Mammary epithelial cell (primary cell): ENCODE data around the gene EIF2A.

Source experiments
- EZH2 ChIP-seq: IDR thresholded peaks from 2 replicates; pipeline ENCODE4 v1.6.1; 2012; ENCODE audit warnings: low read length, inconsistent platforms, borderline replicate concordance
- TF ChIP-seq, protein P1 (sequence below), 2 donors: IDR thresholded peaks in 1 of 2; conservative IDR thresholded peaks in 1 of 2; 2 replicates each; pipeline ENCODE4 v1.5.1; 2011 to 2012; ENCODE audit warnings: inconsistent platforms in 2 of 2, low read length in 2 of 2, mild to moderate bottlenecking in 2 of 2, control low read depth in 1 of 2, low read depth in 1 of 2; ENCODE audit not compliant: insufficient read depth in 1 of 2; ENCODE audit errors: extremely low read depth in 1 of 2

DNA sequence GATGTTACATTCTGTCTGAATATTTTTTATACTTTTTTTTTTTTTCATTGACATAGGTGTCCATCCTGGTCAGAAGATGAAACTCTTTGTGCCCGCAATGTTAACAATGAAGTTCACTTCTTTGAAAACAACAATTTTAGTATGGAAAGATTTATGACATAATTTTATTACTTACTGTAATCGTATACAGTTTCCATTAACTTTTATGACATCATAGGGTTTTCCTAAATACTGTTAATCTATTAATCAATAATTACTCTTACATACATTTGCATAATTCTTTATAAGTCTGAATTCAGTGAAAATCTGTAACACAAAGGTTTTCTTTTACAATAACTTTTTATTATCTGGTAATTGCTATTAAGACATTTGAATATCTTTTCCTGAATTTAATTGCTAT lies 17.7 kb downstream of the EIF2A start:
- TF ChIP-seq, protein P1, sequence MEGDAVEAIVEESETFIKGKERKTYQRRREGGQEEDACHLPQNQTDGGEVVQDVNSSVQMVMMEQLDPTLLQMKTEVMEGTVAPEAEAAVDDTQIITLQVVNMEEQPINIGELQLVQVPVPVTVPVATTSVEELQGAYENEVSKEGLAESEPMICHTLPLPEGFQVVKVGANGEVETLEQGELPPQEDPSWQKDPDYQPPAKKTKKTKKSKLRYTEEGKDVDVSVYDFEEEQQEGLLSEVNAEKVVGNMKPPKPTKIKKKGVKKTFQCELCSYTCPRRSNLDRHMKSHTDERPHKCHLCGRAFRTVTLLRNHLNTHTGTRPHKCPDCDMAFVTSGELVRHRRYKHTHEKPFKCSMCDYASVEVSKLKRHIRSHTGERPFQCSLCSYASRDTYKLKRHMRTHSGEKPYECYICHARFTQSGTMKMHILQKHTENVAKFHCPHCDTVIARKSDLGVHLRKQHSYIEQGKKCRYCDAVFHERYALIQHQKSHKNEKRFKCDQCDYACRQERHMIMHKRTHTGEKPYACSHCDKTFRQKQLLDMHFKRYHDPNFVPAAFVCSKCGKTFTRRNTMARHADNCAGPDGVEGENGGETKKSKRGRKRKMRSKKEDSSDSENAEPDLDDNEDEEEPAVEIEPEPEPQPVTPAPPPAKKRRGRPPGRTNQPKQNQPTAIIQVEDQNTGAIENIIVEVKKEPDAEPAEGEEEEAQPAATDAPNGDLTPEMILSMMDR (conservative IDR thresholded peaks at IDR 0.05 in 1 of 2, IDR thresholded peaks at IDR 0.05 in 1 of 2; ENCODE audit: extremely low read depth in 1 of 2, insufficient read depth in 1 of 2, low read depth in 1 of 2, low read length in 2 of 2): no peak
- TF ChIP-seq EZH2: no peak
